Measurements from ENCODE around the gene GP1BB.

Gene GP1BB

GRCh38 chr22:19733755-19734154, 10.4 kb downstream of the GP1BB start:
- Histone ChIP-seq H3K4me1 (ENCODE audit: insufficient read depth, low read length) (peaks cover 13% of the 10 kb centered on the region), H4K20me1 (ENCODE audit: insufficient read depth, low read length) (no peaks in the 10 kb centered on the region), H3K27me3 (ENCODE audit: insufficient read depth, low read length, poor library complexity) (no peaks in the 10 kb centered on the region), H3K36me3 (ENCODE audit: insufficient read depth, low read length) (no peaks in the 10 kb centered on the region), H2AFZ (ENCODE audit: low read depth, low read length) (no peak overlapping the region), H3K79me2 (ENCODE audit: insufficient read depth, low read length) (no peaks in the 10 kb centered on the region), H3K9ac (ENCODE audit: low read depth, low read length) (no peak overlapping the region), H3K9me3 (ENCODE audit: insufficient read depth, low read length, severe bottlenecking) (no peaks in the 10 kb centered on the region), H3K4me2 (ENCODE audit: insufficient read depth, low read length) (no peak overlapping the region), H3K27ac (ENCODE audit: low read length) (no peak overlapping the region), H3K4me3 (ENCODE audit: low read depth in 1 of 2, low read length in 2 of 2) (no peak overlapping the region)
- no peak for ATAC-seq (ENCODE audit: insufficient read depth, low read depth)
- TF ChIP-seq CTCF (IDR thresholded peaks at IDR 0.05; ENCODE audit: borderline replicate concordance, extremely low read depth, low read length, poor library complexity, severe bottlenecking) = no peak
- TF ChIP-seq EZH2 (IDR thresholded peaks at IDR 0.05; ENCODE audit: borderline replicate concordance, low read depth, low read length, severe bottlenecking) = no peak
- no peak for DNase-seq

DNA sequence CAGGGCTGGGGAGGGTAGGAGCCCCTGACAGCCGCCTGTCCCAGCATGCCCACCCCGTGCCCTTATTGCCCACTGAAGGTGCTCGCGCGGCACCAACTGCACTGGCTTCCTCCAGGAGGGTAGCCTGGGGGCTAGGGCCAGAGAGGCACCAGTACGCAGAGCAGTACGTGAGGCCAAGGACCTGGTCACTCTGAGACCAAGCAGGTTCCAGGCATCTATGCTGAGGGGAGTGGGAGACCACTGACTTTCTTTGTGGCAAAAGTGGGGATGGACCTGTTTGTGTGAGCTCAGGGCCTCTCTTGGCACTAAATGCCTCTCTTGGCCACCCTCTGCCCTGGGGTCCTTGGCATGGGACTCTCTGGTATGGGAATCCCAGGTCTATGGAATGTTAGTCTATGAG, 10.8 kb downstream of the GP1BB start:
- no peak for ATAC-seq (ENCODE audit: insufficient read depth, low read depth)
- no peak overlapping the region for H3K4me2 ChIP-seq (ENCODE audit: insufficient read depth, low read length)
- TF ChIP-seq EZH2 (IDR thresholded peaks at IDR 0.05; ENCODE audit: borderline replicate concordance, low read depth, low read length, severe bottlenecking) (no peak), CTCF (IDR thresholded peaks at IDR 0.05; ENCODE audit: borderline replicate concordance, extremely low read depth, low read length, poor library complexity, severe bottlenecking) (no peak)

DNA sequence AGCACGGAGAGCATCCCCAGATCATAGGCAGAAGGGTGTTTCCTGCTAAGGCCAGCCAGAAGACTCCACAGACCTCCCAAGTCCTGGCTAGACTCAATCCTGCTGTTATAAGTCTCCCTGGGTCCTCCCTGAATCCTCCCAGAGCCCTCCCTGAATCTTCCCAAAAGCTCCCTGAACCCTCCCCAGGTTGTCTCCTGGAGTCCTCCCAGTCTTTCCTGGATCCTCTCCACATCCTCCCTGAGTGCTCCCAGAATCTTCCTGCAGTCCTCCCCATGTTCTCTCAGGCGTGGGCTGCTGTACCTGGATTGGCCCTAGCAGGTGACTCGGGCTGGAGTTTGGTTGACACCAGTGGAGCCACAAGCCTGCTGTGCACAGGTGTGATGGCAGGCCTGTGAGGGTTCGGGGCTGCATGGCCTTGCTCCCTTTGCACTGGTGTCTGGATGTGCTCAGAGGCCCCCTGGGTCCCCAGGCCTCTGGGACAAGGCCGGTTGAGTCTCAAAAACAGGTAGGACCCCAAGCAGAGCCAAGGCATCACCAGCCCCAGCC, 11.6 kb downstream of the GP1BB start:
- H2AFZ ChIP-seq (ENCODE audit: low read depth, low read length) = no peak overlapping the region
- no peak for TF ChIP-seq CTCF (IDR thresholded peaks at IDR 0.05; ENCODE audit: borderline replicate concordance, extremely low read depth, low read length, poor library complexity, severe bottlenecking)
- TF ChIP-seq EZH2 (IDR thresholded peaks at IDR 0.05; ENCODE audit: borderline replicate concordance, low read depth, low read length, severe bottlenecking) = no peak
- no peak overlapping the region for H3K27ac ChIP-seq (ENCODE audit: low read length)
- no peaks in the 10 kb centered on the region for H4K20me1 ChIP-seq (ENCODE audit: insufficient read depth, low read length)
- no peaks in the 10 kb centered on the region for H3K27me3 ChIP-seq (ENCODE audit: insufficient read depth, low read length, poor library complexity)
- no peaks in the 10 kb centered on the region for H3K79me2 ChIP-seq (ENCODE audit: insufficient read depth, low read length)
- ATAC-seq (ENCODE audit: insufficient read depth, low read depth) = no peak
- H3K4me2 ChIP-seq (ENCODE audit: insufficient read depth, low read length) = no peak overlapping the region
- H3K4me3 ChIP-seq (ENCODE audit: low read depth in 1 of 2, low read length in 2 of 2) = no peak overlapping the region
- peaks cover 13% of the 10 kb centered on the region for H3K4me1 ChIP-seq (ENCODE audit: insufficient read depth, low read length)
- no peak for DNase-seq
- no peak overlapping the region for H3K9ac ChIP-seq (ENCODE audit: low read depth, low read length)
- H3K36me3 ChIP-seq (ENCODE audit: insufficient read depth, low read length) = no peaks in the 10 kb centered on the region
- no peaks in the 10 kb centered on the region for H3K9me3 ChIP-seq (ENCODE audit: insufficient read depth, low read length, severe bottlenecking)

More for the DNA sequence above, 10.8 kb downstream of the GP1BB start:
- Histone ChIP-seq H3K9ac (ENCODE audit: low read depth, low read length) (no peak overlapping the region), H3K79me2 (ENCODE audit: insufficient read depth, low read length) (no peaks in the 10 kb centered on the region), H4K20me1 (ENCODE audit: insufficient read depth, low read length) (no peaks in the 10 kb centered on the region), H3K36me3 (ENCODE audit: insufficient read depth, low read length) (no peaks in the 10 kb centered on the region), H2AFZ (ENCODE audit: low read depth, low read length) (no peak overlapping the region), H3K4me1 (ENCODE audit: insufficient read depth, low read length) (peaks cover 13% of the 10 kb centered on the region), H3K27ac (ENCODE audit: low read length) (no peak overlapping the region), H3K9me3 (ENCODE audit: insufficient read depth, low read length, severe bottlenecking) (no peaks in the 10 kb centered on the region), H3K27me3 (ENCODE audit: insufficient read depth, low read length, poor library complexity) (no peaks in the 10 kb centered on the region), H3K4me3 (ENCODE audit: low read depth in 1 of 2, low read length in 2 of 2) (no peak overlapping the region)
- no peak for DNase-seq

Data from DND-41 (cell line).